ENCODE measurements around the gene RYK. TPM values are rescaled to one million over a fixed set of nuclear protein-coding genes. Genes with fewer than 3 reads are reported as not detected.

The RYK gene
- total RNA-seq, 1 donor from 2014 or later: 60.4 TPM

DNA sequence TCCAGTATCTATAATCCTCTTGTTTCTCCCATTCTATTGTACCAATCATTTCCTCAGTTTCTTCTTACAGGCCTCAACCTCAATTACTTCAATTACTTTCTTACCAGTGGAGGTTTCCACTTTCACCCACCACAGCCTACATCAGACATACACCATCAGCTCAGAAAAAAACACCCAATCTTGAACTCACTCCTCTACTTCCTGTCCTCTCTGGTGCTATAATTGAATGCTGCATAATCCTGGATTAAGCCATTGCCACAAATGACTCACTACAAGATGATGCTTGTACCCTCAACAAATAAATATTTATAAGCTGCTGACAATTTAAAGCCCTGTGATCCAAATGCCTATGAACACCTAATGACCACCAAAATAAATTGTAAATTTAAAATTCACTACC is 18.5 kb downstream of the RYK start:
- Mint-ChIP-seq H3K27me3 (ENCODE audit: unreplicated experiment) (no peaks in the 10 kb centered on the region), H3K27ac (ENCODE audit: unreplicated experiment) (no peak overlapping the region), H3K36me3 (ENCODE audit: low read depth, unreplicated experiment) (no peaks in the 10 kb centered on the region), H3K4me3 (ENCODE audit: unreplicated experiment) (no peak overlapping the region), H3K4me1 (ENCODE audit: unreplicated experiment) (peaks cover 26% of the 10 kb centered on the region), H3K9me3 (ENCODE audit: unreplicated experiment) (no peaks in the 10 kb centered on the region)
- no peak for DNase-seq (ENCODE audit: low spot score)
- TF ChIP-seq, protein P1, sequence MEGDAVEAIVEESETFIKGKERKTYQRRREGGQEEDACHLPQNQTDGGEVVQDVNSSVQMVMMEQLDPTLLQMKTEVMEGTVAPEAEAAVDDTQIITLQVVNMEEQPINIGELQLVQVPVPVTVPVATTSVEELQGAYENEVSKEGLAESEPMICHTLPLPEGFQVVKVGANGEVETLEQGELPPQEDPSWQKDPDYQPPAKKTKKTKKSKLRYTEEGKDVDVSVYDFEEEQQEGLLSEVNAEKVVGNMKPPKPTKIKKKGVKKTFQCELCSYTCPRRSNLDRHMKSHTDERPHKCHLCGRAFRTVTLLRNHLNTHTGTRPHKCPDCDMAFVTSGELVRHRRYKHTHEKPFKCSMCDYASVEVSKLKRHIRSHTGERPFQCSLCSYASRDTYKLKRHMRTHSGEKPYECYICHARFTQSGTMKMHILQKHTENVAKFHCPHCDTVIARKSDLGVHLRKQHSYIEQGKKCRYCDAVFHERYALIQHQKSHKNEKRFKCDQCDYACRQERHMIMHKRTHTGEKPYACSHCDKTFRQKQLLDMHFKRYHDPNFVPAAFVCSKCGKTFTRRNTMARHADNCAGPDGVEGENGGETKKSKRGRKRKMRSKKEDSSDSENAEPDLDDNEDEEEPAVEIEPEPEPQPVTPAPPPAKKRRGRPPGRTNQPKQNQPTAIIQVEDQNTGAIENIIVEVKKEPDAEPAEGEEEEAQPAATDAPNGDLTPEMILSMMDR (IDR thresholded peaks at IDR 0.05; ENCODE audit: unreplicated experiment): no peak

DNA sequence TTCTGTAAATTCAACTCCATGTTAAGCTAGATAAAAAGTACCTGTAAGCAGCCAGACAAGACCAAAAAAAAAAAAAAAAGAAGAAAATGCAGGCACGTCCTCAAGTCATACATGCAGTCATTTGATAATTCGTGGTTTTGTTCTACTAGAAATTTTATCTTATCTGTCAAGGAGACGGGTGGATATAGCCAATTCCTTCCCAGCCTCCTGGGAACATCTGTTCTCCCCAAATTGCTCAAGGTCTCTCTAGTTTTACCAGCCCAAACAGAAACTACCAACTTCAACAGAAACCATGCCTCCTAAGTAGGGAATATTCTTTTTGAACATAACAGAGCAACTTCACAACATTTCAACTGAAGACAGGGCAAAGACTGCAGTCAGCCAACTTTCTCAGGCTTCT is 19.5 kb downstream of the RYK start:
- no peak overlapping the region for H3K27ac Mint-ChIP-seq (ENCODE audit: unreplicated experiment)
- no peaks in the 10 kb centered on the region for H3K36me3 Mint-ChIP-seq (ENCODE audit: low read depth, unreplicated experiment)
- H3K27me3 Mint-ChIP-seq (ENCODE audit: unreplicated experiment): no peaks in the 10 kb centered on the region
- H3K4me3 Mint-ChIP-seq (ENCODE audit: unreplicated experiment): no peak overlapping the region
- no peaks in the 10 kb centered on the region for H3K9me3 Mint-ChIP-seq (ENCODE audit: unreplicated experiment)
- no peak for DNase-seq (ENCODE audit: low spot score)
- TF ChIP-seq, protein P1 (IDR thresholded peaks at IDR 0.05; ENCODE audit: unreplicated experiment): no peak
- peaks cover 20% of the 10 kb centered on the region for H3K4me1 Mint-ChIP-seq (ENCODE audit: unreplicated experiment)

DNA sequence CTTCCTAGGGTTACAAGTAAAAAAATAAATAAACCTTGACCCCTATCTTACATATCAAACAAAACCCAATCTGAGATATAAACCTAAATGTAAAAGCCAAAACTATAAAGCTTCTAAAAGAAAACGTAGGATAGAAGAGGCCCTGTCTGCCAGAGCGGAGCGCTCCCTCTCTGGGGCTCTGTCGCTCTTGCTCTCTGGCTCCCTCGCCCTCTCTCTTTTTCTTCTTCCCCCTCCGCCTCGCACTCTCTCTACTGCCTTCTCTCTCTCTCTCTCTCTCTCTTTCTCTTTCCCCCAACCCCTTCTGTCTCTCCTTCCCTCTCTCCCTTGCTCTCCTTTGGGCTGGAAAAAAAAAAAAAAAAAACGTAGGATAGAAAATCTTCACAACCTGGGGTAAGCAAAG is 21.6 kb downstream of the RYK start:
- H3K27ac Mint-ChIP-seq (ENCODE audit: unreplicated experiment): no peak overlapping the region
- H3K36me3 Mint-ChIP-seq (ENCODE audit: low read depth, unreplicated experiment): no peaks in the 10 kb centered on the region
- no peaks in the 10 kb centered on the region for H3K27me3 Mint-ChIP-seq (ENCODE audit: unreplicated experiment)
- DNase-seq (ENCODE audit: low spot score): no peak
- H3K4me3 Mint-ChIP-seq (ENCODE audit: unreplicated experiment): no peak overlapping the region
- no peaks in the 10 kb centered on the region for H3K9me3 Mint-ChIP-seq (ENCODE audit: unreplicated experiment)
- TF ChIP-seq, protein P1 (IDR thresholded peaks at IDR 0.05; ENCODE audit: unreplicated experiment): no peak
- peaks cover 10% of the 10 kb centered on the region for H3K4me1 Mint-ChIP-seq (ENCODE audit: unreplicated experiment)

DNA sequence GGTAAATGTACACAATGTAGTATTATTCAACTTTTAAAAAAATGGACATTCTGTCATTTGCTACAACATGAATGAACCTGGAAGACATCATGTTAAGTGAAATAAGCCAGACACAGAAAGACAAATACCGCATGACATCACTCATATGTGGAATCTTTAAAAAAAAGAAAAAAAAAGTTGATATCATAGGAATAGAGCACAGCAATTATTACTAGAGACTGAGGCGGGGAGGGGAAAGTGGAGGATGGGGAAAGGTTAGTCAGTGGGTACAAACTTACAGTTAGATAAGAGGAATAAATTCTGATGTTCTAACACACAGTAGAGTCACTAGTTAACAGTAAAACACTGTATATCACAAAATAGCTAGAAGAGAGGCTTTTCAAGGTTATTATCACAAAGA is 22.2 kb downstream of the RYK start:
- H3K9me3 Mint-ChIP-seq (ENCODE audit: unreplicated experiment): no peaks in the 10 kb centered on the region

DNA sequence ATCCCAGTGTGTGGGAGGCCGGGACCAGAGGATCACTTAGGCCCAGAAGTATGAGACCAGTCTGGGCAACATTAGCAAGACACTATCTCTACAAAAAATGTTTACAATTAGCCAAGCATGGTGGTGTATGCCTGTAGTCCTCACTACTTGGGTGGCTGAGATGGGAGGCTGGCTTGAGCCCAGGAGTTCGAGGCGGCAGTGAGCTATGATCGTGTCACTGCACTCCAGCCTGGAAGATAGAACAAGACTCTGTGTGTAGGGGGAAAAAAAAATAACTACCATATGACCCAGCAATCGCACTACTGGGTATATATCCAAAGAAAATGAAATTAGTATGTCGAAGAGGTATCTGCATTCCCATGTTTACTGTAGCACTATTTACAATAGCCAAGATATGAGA is 22.6 kb downstream of the RYK start:
- Mint-ChIP-seq H3K27ac (ENCODE audit: unreplicated experiment) (no peak overlapping the region), H3K4me1 (ENCODE audit: unreplicated experiment) (peaks cover 17% of the 10 kb centered on the region), H3K36me3 (ENCODE audit: low read depth, unreplicated experiment) (no peaks in the 10 kb centered on the region), H3K4me3 (ENCODE audit: unreplicated experiment) (no peak overlapping the region), H3K27me3 (ENCODE audit: unreplicated experiment) (no peaks in the 10 kb centered on the region), H3K9me3 (ENCODE audit: unreplicated experiment) (no peaks in the 10 kb centered on the region)
- TF ChIP-seq, protein P1 (IDR thresholded peaks at IDR 0.05; ENCODE audit: unreplicated experiment): no peak
- no peak for DNase-seq (ENCODE audit: low spot score)

More for the DNA sequence above, 22.2 kb downstream of the RYK start:
- H3K4me1 Mint-ChIP-seq (ENCODE audit: unreplicated experiment): peaks cover 15% of the 10 kb centered on the region
- no peaks in the 10 kb centered on the region for H3K27me3 Mint-ChIP-seq (ENCODE audit: unreplicated experiment)
- H3K4me3 Mint-ChIP-seq (ENCODE audit: unreplicated experiment): no peak overlapping the region
- no peaks in the 10 kb centered on the region for H3K36me3 Mint-ChIP-seq (ENCODE audit: low read depth, unreplicated experiment)
- TF ChIP-seq, protein P1 (IDR thresholded peaks at IDR 0.05; ENCODE audit: unreplicated experiment): no peak
- no peak overlapping the region for H3K27ac Mint-ChIP-seq (ENCODE audit: unreplicated experiment)
- no peak for DNase-seq (ENCODE audit: low spot score)
